NCI-H2107 treated with DMSO at 0.1 percent for 48 hours (cell line): ENCODE measurements around the gene SPRING1.
"Not testable (repeated sequence)": the region's sequence is repeated elsewhere in the genome, so short reads cannot be mapped to it uniquely, and the experiment has no call there.

ENCODE experiments used
- DNase-seq: peaks from one replicate; lab custom pipeline; 2025; ENCODE audit not compliant: unreplicated experiment; lab: John Stamatoyannopoulos, UW

The SPRING1 gene

GRCh38 chr12:116742787-116743186 is 4.9 kb upstream of the SPRING1 start:
- not testable (repeated sequence) for DNase-seq

- no peak for DNase-seq
Measured at GRCh38 chr12:116739381-116739887, 1.6 kb upstream of the SPRING1 start.

GRCh38 chr12:116736962-116737773 is 701 bp downstream of the SPRING1 start:
- no peak for DNase-seq

GRCh38 chr12:116735951-116736599 is 1.8 kb downstream of the SPRING1 start:
- peak; percentile 40 for DNase-seq

GRCh38 chr12:116735084-116735483 is 2.8 kb downstream of the SPRING1 start:
- DNase-seq, result no peak

- DNase-seq, result no peak
Measured at GRCh38 chr12:116734156-116734768, 3.6 kb downstream of the SPRING1 start.

- no peak for DNase-seq
Measured at GRCh38 chr12:116731801-116732200, 6.1 kb downstream of the SPRING1 start.

GRCh38 chr12:116727891-116728290 is 10.0 kb downstream of the SPRING1 start:
- DNase-seq, result no peak

GRCh38 chr12:116727261-116727660 is 10.6 kb downstream of the SPRING1 start:
- DNase-seq, result no peak

GRCh38 chr12:116726694-116727093 is 11.2 kb downstream of the SPRING1 start:
- no peak for DNase-seq

- no peak for DNase-seq
Measured at GRCh38 chr12:116722245-116722644, 15.6 kb downstream of the SPRING1 start.

- no peak for DNase-seq
Measured at GRCh38 chr12:116719731-116720528, 17.9 kb downstream of the SPRING1 start.

- DNase-seq, result peak; percentile 95
Measured at GRCh38 chr12:116718655-116719454, 19.0 kb downstream of the SPRING1 start.

- no peak for DNase-seq
Measured at GRCh38 chr12:116717466-116718437, 20.1 kb downstream of the SPRING1 start.

- DNase-seq, result no peak
Measured at GRCh38 chr12:116714175-116714574, 23.7 kb downstream of the SPRING1 start.

- no peak for DNase-seq
Measured at GRCh38 chr12:116713527-116713926, 24.3 kb downstream of the SPRING1 start.

- DNase-seq, result peak; percentile 90
Measured at GRCh38 chr12:116712458-116713303, 25.2 kb downstream of the SPRING1 start.
